Measurements from ENCODE around the gene GNGT1.

GNGT1 gene

DNA sequence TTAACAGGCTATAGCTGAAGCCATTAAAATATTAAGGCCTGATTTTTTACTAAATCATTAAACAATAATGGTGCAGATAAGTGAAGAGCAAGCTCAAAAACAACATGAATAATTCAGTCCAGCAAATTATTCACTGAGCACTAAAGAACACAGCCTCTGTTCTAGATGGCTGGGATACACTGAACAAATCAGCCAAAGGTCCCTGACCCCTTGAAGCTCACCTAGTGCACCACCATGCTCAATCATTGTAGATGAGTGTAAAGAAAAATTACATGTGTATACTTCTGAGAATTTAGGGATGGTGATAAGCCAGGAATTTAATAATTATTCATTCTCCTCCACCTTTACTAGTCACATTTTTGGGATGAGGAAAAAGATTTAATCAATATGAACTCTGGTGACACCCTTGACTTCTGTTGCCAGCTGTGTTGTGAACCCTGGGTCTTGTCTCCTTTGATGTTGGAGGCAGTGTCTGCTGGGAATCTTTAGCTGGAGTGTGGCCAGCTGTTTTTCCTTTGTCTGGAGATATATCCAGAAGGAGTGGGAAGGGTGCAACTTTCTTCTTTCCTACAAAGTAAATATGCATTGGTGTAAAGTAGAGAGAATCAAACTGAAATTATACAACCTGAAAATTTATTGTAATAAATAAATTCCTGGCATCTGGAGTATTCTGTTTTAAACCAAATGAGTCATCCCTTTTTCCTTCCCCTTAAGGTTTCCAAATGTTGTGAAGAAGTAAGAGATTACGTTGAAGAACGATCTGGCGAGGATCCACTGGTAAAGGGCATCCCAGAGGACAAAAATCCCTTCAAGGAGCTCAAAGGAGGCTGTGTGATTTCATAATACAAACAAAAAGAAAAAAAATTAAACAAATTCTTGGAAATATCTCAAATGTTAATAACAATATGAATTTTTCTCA lies 4.0 kb downstream of the GNGT1 start:
- TF ChIP-seq, protein P1, sequence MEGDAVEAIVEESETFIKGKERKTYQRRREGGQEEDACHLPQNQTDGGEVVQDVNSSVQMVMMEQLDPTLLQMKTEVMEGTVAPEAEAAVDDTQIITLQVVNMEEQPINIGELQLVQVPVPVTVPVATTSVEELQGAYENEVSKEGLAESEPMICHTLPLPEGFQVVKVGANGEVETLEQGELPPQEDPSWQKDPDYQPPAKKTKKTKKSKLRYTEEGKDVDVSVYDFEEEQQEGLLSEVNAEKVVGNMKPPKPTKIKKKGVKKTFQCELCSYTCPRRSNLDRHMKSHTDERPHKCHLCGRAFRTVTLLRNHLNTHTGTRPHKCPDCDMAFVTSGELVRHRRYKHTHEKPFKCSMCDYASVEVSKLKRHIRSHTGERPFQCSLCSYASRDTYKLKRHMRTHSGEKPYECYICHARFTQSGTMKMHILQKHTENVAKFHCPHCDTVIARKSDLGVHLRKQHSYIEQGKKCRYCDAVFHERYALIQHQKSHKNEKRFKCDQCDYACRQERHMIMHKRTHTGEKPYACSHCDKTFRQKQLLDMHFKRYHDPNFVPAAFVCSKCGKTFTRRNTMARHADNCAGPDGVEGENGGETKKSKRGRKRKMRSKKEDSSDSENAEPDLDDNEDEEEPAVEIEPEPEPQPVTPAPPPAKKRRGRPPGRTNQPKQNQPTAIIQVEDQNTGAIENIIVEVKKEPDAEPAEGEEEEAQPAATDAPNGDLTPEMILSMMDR (IDR thresholded peaks at IDR 0.05) = no peak

DNA sequence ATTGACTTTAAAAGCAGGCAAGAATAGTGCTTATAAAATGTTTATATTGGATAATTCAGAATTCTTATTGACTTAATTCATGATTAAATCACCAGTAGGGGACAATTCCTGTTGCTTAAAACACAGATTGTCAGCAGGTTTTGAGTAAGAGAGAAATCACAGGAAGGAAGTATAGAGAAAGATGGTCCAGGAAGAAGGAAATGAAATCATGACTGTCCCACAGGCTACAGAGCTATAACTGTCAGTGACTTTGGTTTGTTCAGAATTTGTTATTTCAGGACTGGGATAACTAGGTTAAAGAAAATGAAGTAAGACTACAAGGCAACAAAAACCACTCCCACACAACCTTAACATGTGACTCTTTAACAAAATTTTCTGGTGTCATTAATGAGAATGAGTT lies 6.8 kb downstream of the GNGT1 start:
- TF ChIP-seq, protein P1 (IDR thresholded peaks at IDR 0.05) = no peak

DNA sequence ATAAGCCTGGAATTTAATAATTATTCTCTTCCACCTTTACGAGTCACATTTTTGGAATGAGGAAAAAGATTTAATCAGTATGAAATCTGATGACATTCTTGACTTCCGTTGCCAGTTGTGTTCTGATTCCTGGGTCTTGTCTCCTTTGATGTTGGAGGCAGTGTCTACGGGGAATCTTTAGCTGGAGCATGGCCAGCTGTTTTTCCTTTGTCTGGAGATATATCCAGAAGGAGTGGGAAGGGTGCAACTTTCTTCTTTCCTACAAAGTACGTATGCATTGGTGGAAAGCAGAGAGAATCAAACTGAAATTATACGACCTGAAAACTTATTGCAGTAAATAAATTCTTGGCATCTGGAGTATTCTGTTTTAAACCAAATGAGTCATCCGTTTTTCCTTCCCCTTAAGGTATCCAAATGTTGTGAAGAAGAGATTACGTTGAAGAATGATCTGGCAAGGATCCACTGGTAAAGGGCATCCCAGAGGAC lies 8.3 kb downstream of the GNGT1 start:
- TF ChIP-seq, protein P1 (IDR thresholded peaks at IDR 0.05) = no peak

DNA sequence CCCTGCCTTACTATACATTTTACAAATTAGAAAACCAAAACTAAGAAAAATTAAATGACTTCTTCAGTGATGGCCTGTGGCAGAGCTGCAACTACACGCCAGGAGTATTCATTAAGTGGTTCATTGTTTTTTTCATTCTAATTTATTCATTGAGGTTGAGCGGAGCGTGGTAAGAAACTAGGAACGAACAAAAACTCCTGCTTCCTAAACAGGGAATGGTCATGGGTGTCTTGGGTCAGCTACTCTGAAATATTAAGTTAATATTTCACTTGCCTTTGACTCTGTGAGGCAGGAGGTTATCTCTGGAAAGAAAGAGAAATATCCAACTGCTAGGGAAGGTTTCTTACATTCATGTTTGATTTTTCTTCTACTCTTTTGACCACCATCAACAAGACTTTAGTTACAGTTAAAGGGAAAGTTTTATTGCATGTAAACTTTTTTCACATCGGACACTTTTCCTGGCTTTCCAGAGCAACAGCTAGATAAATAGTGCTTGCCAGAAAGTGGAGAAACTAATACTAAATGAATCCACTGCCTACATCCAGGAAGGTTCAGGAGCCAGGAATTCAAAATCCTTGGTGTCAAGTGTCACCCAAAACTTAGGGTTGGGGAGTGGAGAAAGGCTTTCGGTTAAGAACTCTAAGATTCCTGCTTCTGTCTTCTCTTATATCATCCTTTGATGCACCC lies 14.3 kb downstream of the GNGT1 start:
- TF ChIP-seq, protein P1 (IDR thresholded peaks at IDR 0.05) = no peak

DNA sequence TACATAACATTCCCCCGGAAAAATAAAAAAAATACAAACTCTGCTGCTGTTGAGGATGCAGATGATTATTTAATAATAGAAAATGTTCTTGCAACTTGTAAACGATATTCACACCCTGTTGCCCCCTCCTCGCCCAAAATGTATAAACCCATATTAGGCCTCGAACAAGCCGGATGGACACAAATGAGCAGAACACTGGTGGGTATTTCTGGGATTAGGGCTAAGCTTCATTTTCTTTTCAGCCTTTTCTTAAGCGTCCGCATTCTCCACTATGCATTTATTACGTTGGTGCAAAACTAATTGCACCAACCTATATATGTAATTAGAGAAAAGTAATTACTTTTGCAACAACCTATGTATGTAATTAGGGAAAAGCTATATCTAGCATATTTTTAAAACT lies 14.8 kb downstream of the GNGT1 start:
- TF ChIP-seq, protein P1 (IDR thresholded peaks at IDR 0.05) = no peak

DNA sequence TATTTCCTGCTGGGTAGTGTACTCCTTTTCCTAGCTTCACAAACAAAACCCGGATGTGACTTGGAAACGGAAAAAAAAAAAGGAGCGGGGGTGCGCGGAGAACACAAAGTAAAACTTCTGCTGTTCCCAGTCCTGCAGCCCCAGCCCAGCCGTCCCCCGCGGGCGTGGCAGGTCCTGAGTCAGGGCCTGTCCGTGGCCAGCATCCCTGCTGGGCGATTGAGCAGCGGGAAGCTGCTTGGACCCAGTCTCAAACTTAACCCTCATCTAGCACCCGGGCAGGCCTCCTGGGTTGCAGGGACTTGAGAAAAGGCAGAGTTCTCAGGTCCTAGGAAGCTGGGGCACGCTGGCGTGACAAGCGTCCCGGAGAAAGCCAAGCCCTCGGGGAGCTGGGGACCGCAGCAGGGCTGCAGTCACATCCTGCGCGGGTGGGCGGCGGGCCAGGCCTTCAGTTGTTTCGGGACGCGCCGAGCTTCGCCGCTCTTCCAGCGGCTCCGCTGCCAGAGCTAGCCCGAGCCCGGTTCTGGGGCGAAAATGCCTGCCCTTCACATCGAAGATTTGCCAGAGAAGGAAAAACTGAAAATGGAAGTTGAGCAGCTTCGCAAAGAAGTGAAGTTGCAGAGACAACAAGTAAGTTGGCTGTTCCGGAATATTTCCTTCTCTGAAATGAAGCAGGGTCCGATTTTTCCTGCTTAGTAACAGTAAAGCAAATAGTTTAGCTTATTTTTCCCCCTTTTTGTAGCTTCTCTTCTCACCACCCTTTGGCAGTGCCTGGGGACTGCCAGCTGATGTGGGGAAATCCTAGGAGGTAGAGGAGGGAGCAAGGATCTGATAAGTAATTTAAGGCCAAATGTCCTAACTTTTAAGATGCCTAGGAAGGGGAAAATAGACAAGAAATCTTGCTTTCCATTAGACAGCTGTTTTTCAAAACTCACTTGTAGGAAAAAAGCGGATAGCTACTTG lies 15.5 kb downstream of the GNGT1 start, which contains the start of gene GNG11:
TSS of gene GNG11 (plus strand) at position 129 of the 960 bp plus-strand sequence. CDS start at position 532, 403 bp downstream.
- TF ChIP-seq, protein P1 (IDR thresholded peaks at IDR 0.05) = no peak

DNA sequence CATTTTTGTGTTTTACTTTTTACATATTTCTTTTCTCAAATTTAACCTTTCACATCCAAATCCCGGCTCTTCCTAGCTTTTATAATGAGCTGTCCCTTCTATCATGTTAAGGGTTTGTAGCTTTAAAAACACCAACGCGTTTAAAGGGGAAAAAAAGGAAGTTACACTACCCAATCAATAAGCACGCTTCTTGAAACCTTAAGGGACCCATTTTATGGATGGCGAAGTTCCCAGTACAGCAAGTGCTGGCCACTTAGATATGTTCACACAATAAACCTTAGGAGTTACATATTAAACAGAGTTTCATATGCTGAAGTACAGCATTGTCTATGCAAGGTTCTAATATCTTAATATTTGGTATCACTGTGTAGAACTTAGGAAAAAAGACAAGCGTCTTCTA lies 16.9 kb downstream of the GNGT1 start:
- TF ChIP-seq, protein P1 (IDR thresholded peaks at IDR 0.05) = no peak

All from LNCAP (cell line).